ENCODE measurements around the gene SYVN1. TPM values are rescaled to one million over a fixed set of nuclear protein-coding genes. Genes with fewer than 3 reads are reported as not detected.

SYVN1 gene
- total and polyA plus RNA-seq, 2 donors (not counting 3 experiments of a cell fraction or from before 2014, with no cell fraction given) = 34.5 to 45.1 TPM

- dilution Hi-C loops (cut with MboI; ENCODE audit: extremely low pct_ligation_motif_present, low sequenced_read_pairs) = no loop called here
- Histone ChIP-seq H3K27me3 (ENCODE audit: control insufficient read depth in 2 of 2, insufficient read depth in 2 of 2, low read length in 2 of 2) (no peaks in the 10 kb centered on the region), H3K27ac (ENCODE audit: insufficient read depth, low read depth, low read length) (peak overlapping the region; percentile 9), H3K9me1 (replicated peaks; ENCODE audit: control insufficient read depth, extremely low read depth, insufficient read depth, low read length) (no peaks in the 10 kb centered on the region), H2AFZ (ENCODE audit: low read depth, low read length) (no peak overlapping the region), H3K9me3 (replicated peaks; ENCODE audit: control insufficient read depth, insufficient read depth, low read length) (no peaks in the 10 kb centered on the region), H3K9ac (replicated peaks; ENCODE audit: extremely low read depth, insufficient read depth, low read length) (peak overlapping the region; percentile 59), H3K4me2 (ENCODE audit: insufficient read depth, low read length) (peak overlapping the region; percentile 13), H3K4me3 (replicated peaks in 1 of 3; ENCODE audit: insufficient read depth in 1 of 3, low read depth in 1 of 3, low read length in 3 of 3) (peak overlapping the region; percentile 24 to 75 (median 46)), H3K36me3 (ENCODE audit: control insufficient read depth in 2 of 2, extremely low read depth in 1 of 2, insufficient read depth in 2 of 2, low read length in 2 of 2) (peaks cover 7 to 13% of the 10 kb centered on the region in 2 experiments), H4K20me1 (replicated peaks; ENCODE audit: control insufficient read depth, extremely low read depth, insufficient read depth, low read length) (no peaks in the 10 kb centered on the region), H3K79me2 (ENCODE audit: control insufficient read depth, insufficient read depth, low read length) (peaks cover 22% of the 10 kb centered on the region), H3K4me1 (ENCODE audit: control insufficient read depth, extremely low read depth, insufficient read depth, low read length) (peaks cover 24% of the 10 kb centered on the region)
- intact Hi-C loops (cut with micrococcal nuclease) = loop anchor here (1.0 to 2.0 kb wide), 5 partner anchors 32 to 269 kb away; partner anchors contain the start of genes CAPN1, CDCA5, SNX15 and ZFPL1
- TF ChIP-seq FOS (IDR thresholded peaks at IDR 0.05; ENCODE audit: borderline replicate concordance, insufficient read depth, low read length) = no peak
- TF ChIP-seq POLR2AphosphoS5 (IDR thresholded peaks at IDR 0.05; ENCODE audit: insufficient read depth, low read depth, low read length) = no peak
- TF ChIP-seq, protein P1, sequence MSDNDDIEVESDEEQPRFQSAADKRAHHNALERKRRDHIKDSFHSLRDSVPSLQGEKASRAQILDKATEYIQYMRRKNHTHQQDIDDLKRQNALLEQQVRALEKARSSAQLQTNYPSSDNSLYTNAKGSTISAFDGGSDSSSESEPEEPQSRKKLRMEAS (IDR thresholded peaks at IDR 0.05; ENCODE audit: insufficient read depth, insufficient read length) = peak; percentile 32
- no peak for TF ChIP-seq MYC (IDR thresholded peaks at IDR 0.05; ENCODE audit: low read depth, low read length)
- TF ChIP-seq CTCF (IDR thresholded peaks at IDR 0.05; ENCODE audit: extremely low read depth in 1 of 2, insufficient read depth in 1 of 2, low read depth in 1 of 2, low read length in 2 of 2) = no peak
- TF ChIP-seq JUN (IDR thresholded peaks at IDR 0.05; ENCODE audit: borderline replicate concordance, insufficient read depth, insufficient read length, low read depth) = no peak
- TF ChIP-seq POLR2A (IDR thresholded peaks at IDR 0.05; ENCODE audit: low read depth, low read length) = no peak
- BruUV-seq (replicated peaks) = no TSS peak
- DNase-seq (ENCODE audit: low read depth, low spot score) = peak; percentile 38
- CTCF ChIA-PET = interaction anchor here (1.0 to 2.3 kb wide), 11 partner anchors 11 to 338 kb away, joined by 3 to 17 read pairs (median 4); partner anchors contain the start of genes ARL2, CAPN1, CDC42EP2 and SF1
- FAIRE-seq = no peak
- POLR2A ChIA-PET = interaction anchor here (1.3 to 1.5 kb wide), 3 partner anchors 12 to 19 kb away, joined by 3 to 5 read pairs (median 4); no protein-coding TSS in a partner anchor
Measured at GRCh38 chr11:65116370-65117205, 17.7 kb downstream of the SYVN1 start.

Data from endothelial cell of umbilical vein (primary cell).